GM19099 (cell line): Measurements from ENCODE around the gene SBNO1.
A peak's percentile ranks its signal among the peaks of the same experiment; 100 is the strongest.

Experiments used
- POLR2A ChIP-seq: IDR thresholded peaks from 3 replicates; pipeline ENCODE4 v1.6.1; 2011; ENCODE audit warnings: low read depth; ENCODE audit not compliant: insufficient read length; ENCODE audit errors: extremely low read depth

The SBNO1 gene

GRCh38 chr12:123389560-123390351 is 25.1 kb upstream of the SBNO1 start:
- TF ChIP-seq POLR2A, result peak; percentile 16

GRCh38 chr12:123388951-123389559 is 24.4 kb upstream of the SBNO1 start:
- no peak for TF ChIP-seq POLR2A

- TF ChIP-seq POLR2A, result peak; percentile 51
Observed at GRCh38 chr12:123388177-123388950, 23.7 kb upstream of the SBNO1 start.

- TF ChIP-seq POLR2A, result no peak
Observed at GRCh38 chr12:123387508-123388176, 23.0 kb upstream of the SBNO1 start.

GRCh38 chr12:123384994-123385376 is 20.3 kb upstream of the SBNO1 start:
- TF ChIP-seq POLR2A, result no peak

GRCh38 chr12:123384318-123384993 is 19.8 kb upstream of the SBNO1 start:
- TF ChIP-seq POLR2A, result no peak

- TF ChIP-seq POLR2A, result no peak
Observed at GRCh38 chr12:123382684-123383083, 18.0 kb upstream of the SBNO1 start.

GRCh38 chr12:123379391-123379790 is 14.7 kb upstream of the SBNO1 start:
- TF ChIP-seq POLR2A, result no peak

GRCh38 chr12:123369229-123369628 is 4.6 kb upstream of the SBNO1 start:
- no peak for TF ChIP-seq POLR2A

GRCh38 chr12:123367511-123367910 is 2.9 kb upstream of the SBNO1 start:
- TF ChIP-seq POLR2A, result no peak

GRCh38 chr12:123365025-123365917 is 624 bp upstream of the SBNO1 start:
- peak; percentile 75 for TF ChIP-seq POLR2A

GRCh38 chr12:123363740-123364531 is 711 bp downstream of the SBNO1 start:
- no peak for TF ChIP-seq POLR2A

- TF ChIP-seq POLR2A, result no peak
Observed at GRCh38 chr12:123363390-123363739, 1.3 kb downstream of the SBNO1 start.
